Loucy (cell line): ENCODE results near the gene FAM117B.

ENCODE experiments used
- H2AFZ ChIP-seq: fragments of 200-600 bp; sonication (generic); 2 replicates; pipeline ENCODE4 v1.6.0; 2016; ENCODE audit warnings: antibody characterized with exemption, mild to moderate bottlenecking, low read length, moderate library complexity
- H3F3A ChIP-seq: fragments of 200-600 bp; 2 replicates; pipeline ENCODE4 v1.6.0; 2016; ENCODE audit warnings: antibody characterized with exemption, low read depth, mild to moderate bottlenecking
- H3K27me3 ChIP-seq: fragments of 200-600 bp; sonication (generic); 2 replicates; pipeline ENCODE4 v1.6.1; 2014; ENCODE audit warnings: low read length, mild to moderate bottlenecking; ENCODE audit not compliant: insufficient read depth, poor library complexity, severe bottlenecking
- H3K36me3 ChIP-seq: fragments of 200-600 bp; sonication (generic); 2 replicates; pipeline ENCODE4 v1.6.1; 2016; ENCODE audit warnings: low read length; ENCODE audit not compliant: insufficient read depth
- H3K4me1 ChIP-seq: fragments of 200-600 bp; sonication (generic); 2 replicates; pipeline ENCODE4 v1.5.1; 2014; ENCODE audit warnings: low read length, mild to moderate bottlenecking; ENCODE audit not compliant: insufficient read depth, poor library complexity, severe bottlenecking
- H3K4me2 ChIP-seq: fragments of 200-600 bp; sonication (generic); 2 replicates; pipeline ENCODE4 v1.6.0; 2014; ENCODE audit warnings: antibody characterized with exemption, low read length, low read depth, mild to moderate bottlenecking; ENCODE audit not compliant: poor library complexity, severe bottlenecking
- H3K4me3 ChIP-seq: fragments of 200-600 bp; sonication (generic); 2 replicates; pipeline ENCODE4 v1.5.1; 2014; ENCODE audit warnings: low read length, mild to moderate bottlenecking, mixed read lengths; ENCODE audit not compliant: poor library complexity, severe bottlenecking
- H3K79me2 ChIP-seq: fragments of 200-600 bp; sonication (generic); 2 replicates; pipeline ENCODE4 v1.6.1; 2014; ENCODE audit warnings: low read length; ENCODE audit not compliant: insufficient read depth
- H3K9ac ChIP-seq: fragments of 200-600 bp; sonication (generic); 2 replicates; pipeline ENCODE4 v1.6.0; 2014; ENCODE audit warnings: mild to moderate bottlenecking, low read depth, low read length, moderate library complexity; ENCODE audit not compliant: poor library complexity, severe bottlenecking
- H3K9me2 ChIP-seq: fragments of 200-600 bp; sonication (generic); replicated peaks from 2 replicates; pipeline ENCODE4 v1.6.1; 2016; ENCODE audit warnings: low read depth, low read length, mixed read lengths
- H3K9me3 ChIP-seq: fragments of 200-600 bp; sonication (generic); 2 replicates; pipeline ENCODE4 v1.6.1; 2014; ENCODE audit warnings: mild to moderate bottlenecking, antibody characterized with exemption, low read length, low read depth; ENCODE audit not compliant: insufficient read depth
- H4K20me1 ChIP-seq: fragments of 200-600 bp; sonication (generic); 2 replicates; pipeline ENCODE4 v1.6.0; 2014; ENCODE audit warnings: antibody characterized with exemption, low read length, mild to moderate bottlenecking; ENCODE audit not compliant: insufficient read depth, poor library complexity, severe bottlenecking
- CTCF ChIP-seq: fragments of 200-600 bp; sonication (generic); conservative IDR thresholded peaks from 2 replicates; pipeline ENCODE4 v1.5.1; 2014; ENCODE audit warnings: mild to moderate bottlenecking, antibody characterized with exemption, low read length
- EZH2phosphoT487 ChIP-seq: fragments of 200-600 bp; IDR thresholded peaks from 2 replicates; pipeline ENCODE4 v1.6.1; 2018; ENCODE audit warnings: antibody characterized with exemption, mild to moderate bottlenecking, moderate library complexity, borderline replicate concordance

Gene FAM117B

DNA sequence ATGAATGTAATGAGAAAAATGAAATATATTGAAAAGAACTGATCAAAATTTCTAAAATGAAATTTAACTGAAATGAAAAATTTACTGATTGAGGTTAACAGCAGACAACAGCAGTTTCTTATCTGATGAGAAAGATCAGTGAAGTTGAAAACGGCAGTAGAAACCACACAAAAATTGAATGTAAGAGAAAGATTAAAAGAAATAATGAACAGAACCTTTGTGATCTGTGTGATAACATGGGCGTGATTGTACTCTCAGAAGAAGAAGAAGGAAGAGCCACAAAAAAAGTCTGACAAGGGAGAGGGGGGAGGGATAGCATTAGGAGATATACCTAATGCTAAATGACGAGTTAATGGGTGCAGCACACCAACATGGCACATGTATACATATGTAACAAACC is 45.2 kb downstream of the FAM117B start:
- TF ChIP-seq CTCF (no peak), EZH2phosphoT487 (no peak)
- Histone ChIP-seq H3K9me3 (peaks cover 21% of the 10 kb centered on the region), H3K27me3 (no peaks in the 10 kb centered on the region), H3K36me3 (no peaks in the 10 kb centered on the region; the same call in 1 of the 2 replicates), H3K4me3 (no peak overlapping the region), H3K79me2 (peaks cover 74% of the 10 kb centered on the region), H3K4me1 (no peaks in the 10 kb centered on the region), H3F3A (0 out of 2 replicates have a peak, but pooled peaks cover 5% of the 10 kb centered on the region), H3K4me2 (no peak overlapping the region), H2AFZ (no peak overlapping the region), H3K9ac (no peak overlapping the region), H4K20me1 (peaks cover 3% of the 10 kb centered on the region), H3K9me2 (no peaks in the 10 kb centered on the region)

DNA sequence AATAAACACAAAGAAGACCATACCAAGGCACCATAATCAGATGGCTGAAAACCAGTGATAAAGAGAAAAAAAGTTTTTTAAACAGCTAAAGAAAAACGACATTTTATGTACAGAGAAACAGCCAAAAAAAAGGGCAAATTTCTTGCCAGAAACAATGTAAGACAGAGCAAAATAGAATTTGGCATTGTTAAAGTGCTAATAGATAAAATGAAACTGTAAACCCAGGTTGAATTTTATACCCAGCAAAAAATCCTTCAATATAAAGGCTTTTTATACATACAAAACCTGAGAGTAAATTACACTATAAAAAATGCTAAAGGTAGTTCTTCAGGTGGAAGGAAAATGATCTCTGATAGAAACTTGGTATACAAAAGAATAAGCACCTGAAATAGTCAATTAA is 45.7 kb downstream of the FAM117B start:
- no peak overlapping the region for H3K9ac ChIP-seq
- H3K4me1 ChIP-seq = no peaks in the 10 kb centered on the region
- H3K9me3 ChIP-seq = peaks cover 21% of the 10 kb centered on the region
- H2AFZ ChIP-seq = no peak overlapping the region
- H3K79me2 ChIP-seq = peaks cover 68% of the 10 kb centered on the region
- TF ChIP-seq CTCF = no peak
- TF ChIP-seq EZH2phosphoT487 = no peak
- no peak overlapping the region for H3K4me2 ChIP-seq
- H3F3A ChIP-seq = 0 out of 2 replicates have a peak, but pooled peaks cover 5% of the 10 kb centered on the region
- no peaks in the 10 kb centered on the region; the same call in 1 of the 2 replicates for H3K36me3 ChIP-seq
- H3K4me3 ChIP-seq = no peak overlapping the region
- no peaks in the 10 kb centered on the region for H3K9me2 ChIP-seq
- H3K27me3 ChIP-seq = no peaks in the 10 kb centered on the region
- H4K20me1 ChIP-seq = peaks cover 3% of the 10 kb centered on the region

GRCh38 chr2:202681688-202682205 is 47.0 kb downstream of the FAM117B start:
- H2AFZ ChIP-seq = no peak overlapping the region
- H4K20me1 ChIP-seq = no peaks in the 10 kb centered on the region
- no peaks in the 10 kb centered on the region for H3K4me1 ChIP-seq
- no peak overlapping the region for H3K4me3 ChIP-seq
- H3K9ac ChIP-seq = no peak overlapping the region
- peaks cover 70% of the 10 kb centered on the region for H3K79me2 ChIP-seq
- no peaks in the 10 kb centered on the region for H3K27me3 ChIP-seq
- no peak for TF ChIP-seq CTCF
- TF ChIP-seq EZH2phosphoT487 = no peak
- peaks cover 21% of the 10 kb centered on the region for H3K9me3 ChIP-seq
- no peak overlapping the region for H3K4me2 ChIP-seq
- 0 out of 2 replicates have a peak, but pooled peaks cover 5% of the 10 kb centered on the region for H3F3A ChIP-seq
- no peaks in the 10 kb centered on the region for H3K9me2 ChIP-seq
- no peaks in the 10 kb centered on the region; the same call in 1 of the 2 replicates for H3K36me3 ChIP-seq
